H9 (cell line): Measurements from ENCODE around the gene GATA2. TPM values are rescaled to one million over a fixed set of nuclear protein-coding genes. Genes with fewer than 3 reads are reported as not detected.

Experiments
- DNase-seq: peaks from one replicate; pipeline ENCODE4 v3.0.0-alpha.2; 2017
- H2AFZ ChIP-seq: one replicate; pipeline ENCODE4 v1.6.1; 2013; ENCODE audit warnings: mild to moderate bottlenecking, low read length, control low read depth, moderate library complexity
- H2AK5ac ChIP-seq: 2 replicates; pipeline ENCODE4 v1.6.1; 2013; ENCODE audit warnings: low read length, control low read depth, mixed read lengths; ENCODE audit not compliant: insufficient read length
- H2BK120ac ChIP-seq: one replicate; pipeline ENCODE4 v1.6.1; 2013; ENCODE audit warnings: low read depth, mild to moderate bottlenecking, low read length, control low read depth, inconsistent platforms; ENCODE audit not compliant: poor library complexity, severe bottlenecking
- H2BK12ac ChIP-seq: 2 replicates; pipeline ENCODE4 v1.6.1; 2013; ENCODE audit warnings: low read length, control low read depth, mixed read lengths, low read depth; ENCODE audit not compliant: insufficient read length
- H2BK15ac ChIP-seq: 2 replicates; pipeline ENCODE4 v1.6.1; 2013; ENCODE audit warnings: low read depth, low read length, control low read depth
- H2BK20ac ChIP-seq: one replicate; pipeline ENCODE4 v1.6.1; 2013; ENCODE audit warnings: low read depth, mild to moderate bottlenecking, low read length, control low read depth, inconsistent platforms; ENCODE audit not compliant: poor library complexity, severe bottlenecking
- H2BK5ac ChIP-seq: 2 replicates; pipeline ENCODE4 v1.6.1; 2013; ENCODE audit warnings: low read length, control low read depth, mixed read lengths; ENCODE audit not compliant: insufficient read length
- H3K14ac ChIP-seq: 2 replicates; pipeline ENCODE4 v1.6.1; 2013; ENCODE audit warnings: low read length, control low read depth; ENCODE audit not compliant: insufficient read depth
- H3K18ac ChIP-seq: 2 replicates; pipeline ENCODE4 v1.6.1; 2013; ENCODE audit warnings: low read depth, mild to moderate bottlenecking, mixed read lengths, low read length, control low read depth; ENCODE audit not compliant: insufficient read length
- H3K23ac ChIP-seq: 2 replicates; pipeline ENCODE4 v1.6.1; 2013; ENCODE audit warnings: low read length, control low read depth, mixed read lengths, low read depth; ENCODE audit not compliant: insufficient read length
- H3K23me2 ChIP-seq: 2 replicates; pipeline ENCODE4 v1.6.1; 2013; ENCODE audit warnings: low read depth, mild to moderate bottlenecking, mixed read lengths, low read length, control low read depth; ENCODE audit not compliant: insufficient read length, poor library complexity, severe bottlenecking
- H3K27ac ChIP-seq: 2 replicates; pipeline ENCODE4 v1.5.1; 2013; ENCODE audit warnings: low read length, control low read depth, mixed read lengths, low read depth; ENCODE audit not compliant: insufficient read length
- H3K27me3 ChIP-seq: 2 replicates; pipeline ENCODE4 v1.6.1; 2013; ENCODE audit warnings: low read length, control low read depth, inconsistent platforms; ENCODE audit not compliant: insufficient read depth
- H3K4ac ChIP-seq: 2 replicates; pipeline ENCODE4 v1.6.1; 2013; ENCODE audit warnings: low read depth, mild to moderate bottlenecking, control low read depth, inconsistent platforms, low read length, moderate library complexity
- H3K4me1 ChIP-seq: 2 replicates; pipeline ENCODE4 v1.6.1; 2013; ENCODE audit warnings: low read length, control low read depth, inconsistent platforms; ENCODE audit not compliant: insufficient read depth
- H3K4me2 ChIP-seq: 2 replicates; pipeline ENCODE4 v1.6.1; 2013; ENCODE audit warnings: low read length, control low read depth, mixed read lengths; ENCODE audit not compliant: insufficient read length, insufficient read depth
- H3K56ac ChIP-seq: 2 replicates; pipeline ENCODE4 v1.6.1; 2013; ENCODE audit warnings: low read depth, mild to moderate bottlenecking, mixed read lengths, low read length, control low read depth; ENCODE audit not compliant: insufficient read length
- H3K79me1 ChIP-seq: 2 replicates; pipeline ENCODE4 v1.6.1; 2013; ENCODE audit warnings: low read depth, mild to moderate bottlenecking, moderate library complexity, low read length, control low read depth, inconsistent platforms; ENCODE audit not compliant: insufficient read depth, poor library complexity, severe bottlenecking
- H3K79me2 ChIP-seq: 2 replicates; pipeline ENCODE4 v1.6.1; 2013; ENCODE audit warnings: low read length, control low read depth, inconsistent platforms; ENCODE audit not compliant: insufficient read depth
- H3K9ac ChIP-seq: 2 replicates; pipeline ENCODE4 v1.6.1; 2013; ENCODE audit warnings: low read length, control low read depth, mixed read lengths; ENCODE audit not compliant: insufficient read length; ENCODE audit errors: extremely low read depth
- H3K9me3 ChIP-seq: one replicate; pipeline ENCODE4 v1.6.1; 2013; ENCODE audit warnings: low read depth, low read length, inconsistent platforms; ENCODE audit not compliant: control insufficient read depth
- H3T11ph ChIP-seq: one replicate; pipeline ENCODE4 v1.6.1; 2013; ENCODE audit warnings: mild to moderate bottlenecking, low read length, control low read depth, inconsistent platforms
- H4K20me1 ChIP-seq: one replicate; pipeline ENCODE4 v1.6.1; 2013; ENCODE audit not compliant: control insufficient read depth, insufficient read length, insufficient read depth
- H4K5ac ChIP-seq: 2 replicates; pipeline ENCODE4 v1.6.1; 2013; ENCODE audit warnings: low read depth, mild to moderate bottlenecking, mixed read lengths, low read length, control low read depth; ENCODE audit not compliant: insufficient read length
- H4K8ac ChIP-seq: replicated peaks from 2 replicates; pipeline ENCODE4 v1.6.1; 2013; ENCODE audit warnings: low read length, control low read depth, mixed read lengths, low read depth; ENCODE audit not compliant: insufficient read length
- H4K91ac ChIP-seq: 2 replicates; pipeline ENCODE4 v1.6.1; 2013; ENCODE audit warnings: low read depth, mild to moderate bottlenecking, moderate library complexity, mixed read lengths, low read length, control low read depth; ENCODE audit not compliant: insufficient read length
- H3K27ac Mint-ChIP-seq, 3 experiments: 2 replicates in 2 of 3; 3 replicates in 1 of 3; pipeline ENCODE4 v1.8.0; 2020 to 2021; ENCODE audit warnings: mixed read lengths in 3 of 3, mild to moderate bottlenecking in 1 of 3, moderate library complexity in 1 of 3
- H3K27me3 Mint-ChIP-seq: 2 replicates; pipeline ENCODE4 v1.8.0; 2021; ENCODE audit warnings: low read depth, mild to moderate bottlenecking, moderate library complexity, mixed read lengths
- H3K36me3 Mint-ChIP-seq, 3 experiments: 2 replicates in 2 of 3; 3 replicates in 1 of 3; pipeline ENCODE4 v1.8.0; 2020 to 2021; ENCODE audit warnings: low read depth in 3 of 3, mixed read lengths in 3 of 3; ENCODE audit not compliant: insufficient read depth in 1 of 3
- H3K4me1 Mint-ChIP-seq, 2 experiments: 2 replicates each; pipeline ENCODE4 v1.8.0; 2020; ENCODE audit warnings: mixed read lengths in 2 of 2
- H3K4me3 Mint-ChIP-seq, 2 experiments: 2 replicates in 1 of 2; 3 replicates in 1 of 2; pipeline ENCODE4 v1.8.0; 2020 to 2021; ENCODE audit warnings: mild to moderate bottlenecking in 2 of 2, mixed read lengths in 2 of 2, moderate library complexity in 1 of 2
- H3K9me3 Mint-ChIP-seq, 2 experiments: 2 replicates in 1 of 2; 3 replicates in 1 of 2; pipeline ENCODE4 v1.8.0; 2020; ENCODE audit warnings: mild to moderate bottlenecking in 2 of 2, mixed read lengths in 2 of 2, moderate library complexity in 1 of 2
- WGBS: extraction: QIAGEN DNeasy Blood & Tissue Kit; methylation state at CpG from one replicate; pipeline ENCODE4 v1.1.7; 2013; ENCODE audit warnings: missing lambda C conversion rate, low lambda C conversion rate, mixed read lengths; ENCODE audit not compliant: insufficient read length; ENCODE audit errors: extremely low coverage; 5-methylcytosine and 5-hydroxymethylcytosine counted together
- total RNA-seq: library from RNA; stranded (reverse); gene quantifications from 2 replicates; pipeline ENCODE4 v1.2.1, GENCODE V29; 2021
- TF ChIP-seq, protein P1 (sequence below): fragments of 200-600 bp; sonication (generic); conservative IDR thresholded peaks from 3 replicates; pipeline ENCODE4 v1.8.0; 2021; ENCODE audit warnings: antibody characterized with exemption, mild to moderate bottlenecking

The GATA2 gene
- total RNA-seq, 1 experiment from 2014 or later: 1.9 TPM

DNA sequence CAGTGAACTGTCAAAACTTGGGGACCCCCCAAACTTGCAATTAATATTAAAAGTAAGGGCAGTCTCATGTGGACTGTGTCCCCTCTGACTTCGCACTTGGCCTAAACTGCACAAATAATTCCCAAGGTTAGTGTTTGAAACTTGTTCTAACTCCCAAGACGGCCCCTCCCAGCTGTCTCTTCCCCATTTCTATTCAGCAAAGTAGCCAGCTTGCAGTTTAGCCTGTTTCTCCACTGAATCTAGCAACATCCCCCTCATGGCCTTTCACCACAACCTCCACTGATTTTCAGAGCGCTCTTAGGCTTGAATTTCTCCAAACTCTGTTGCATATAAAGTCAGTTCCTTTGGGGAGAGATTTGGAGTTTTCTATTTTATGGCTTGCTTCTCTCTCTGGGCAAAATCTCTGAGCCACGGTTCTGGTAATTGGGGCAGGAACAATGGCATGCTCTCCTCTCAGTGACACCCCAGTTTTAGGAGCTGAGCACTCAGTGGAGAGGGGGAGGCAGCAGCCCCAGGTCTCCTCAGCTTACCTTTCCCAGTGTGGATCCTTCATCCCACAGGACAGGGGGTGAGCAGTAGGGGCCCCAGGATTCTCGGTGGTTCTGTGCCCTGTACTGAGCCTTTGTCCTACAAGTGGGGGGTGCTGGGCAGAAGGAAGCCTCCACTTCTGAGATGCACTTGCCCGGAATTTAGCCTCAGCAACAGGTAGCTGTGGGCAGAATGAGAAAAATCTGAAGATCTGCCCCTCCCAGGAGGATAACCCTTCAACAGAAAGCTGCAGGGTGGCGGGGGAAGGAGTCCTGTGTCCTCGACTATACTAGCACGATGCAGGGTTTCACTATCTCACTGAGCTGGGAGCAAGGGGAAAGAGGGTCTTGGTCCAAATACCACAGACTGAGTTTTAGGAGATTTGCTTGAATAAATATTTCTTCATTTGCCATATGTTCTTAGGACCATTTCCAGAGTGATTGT lies 39.3 kb upstream of the GATA2 start:
- Histone ChIP-seq H3K27ac (no peak overlapping the region), H3K4ac (no peak overlapping the region), H4K5ac (no peak overlapping the region), H2AFZ (no peak overlapping the region), H2AK5ac (no peak overlapping the region), H4K8ac (no peak overlapping the region), H2BK15ac (no peak overlapping the region), H3K9me3 (no peaks in the 10 kb centered on the region), H2BK120ac (no peak overlapping the region), H3K23ac (no peak overlapping the region), H3K4me1 (no peaks in the 10 kb centered on the region), H3K4me2 (no peak overlapping the region), H3K23me2 (no peaks in the 10 kb centered on the region), H3K9ac (no peak overlapping the region), H3K27me3 (no peaks in the 10 kb centered on the region), H3K18ac (no peak overlapping the region), H3T11ph (no peak overlapping the region), H3K79me1 (no peaks in the 10 kb centered on the region), H3K14ac (no peak overlapping the region), H4K20me1 (no peaks in the 10 kb centered on the region), H2BK20ac (no peak overlapping the region), H4K91ac (no peak overlapping the region), H3K56ac (no peak overlapping the region), H2BK12ac (no peak overlapping the region), H2BK5ac (no peak overlapping the region), H3K79me2 (no peaks in the 10 kb centered on the region)
- Mint-ChIP-seq H3K4me1 (peaks cover 0 to 9% of the 10 kb centered on the region in 2 experiments; a peak in 2 of 4 replicates), H3K9me3 (no peaks in the 10 kb centered on the region), H3K36me3 (no peaks in the 10 kb centered on the region), H3K27me3 (peaks cover 57% of the 10 kb centered on the region), H3K27ac (no peak overlapping the region; a peak in 1 of 7 replicates), H3K4me3 (no peak overlapping the region)
- WGBS: no CpG with 5 or more reads among the region's 9 CpGs
- TF ChIP-seq, protein P1, sequence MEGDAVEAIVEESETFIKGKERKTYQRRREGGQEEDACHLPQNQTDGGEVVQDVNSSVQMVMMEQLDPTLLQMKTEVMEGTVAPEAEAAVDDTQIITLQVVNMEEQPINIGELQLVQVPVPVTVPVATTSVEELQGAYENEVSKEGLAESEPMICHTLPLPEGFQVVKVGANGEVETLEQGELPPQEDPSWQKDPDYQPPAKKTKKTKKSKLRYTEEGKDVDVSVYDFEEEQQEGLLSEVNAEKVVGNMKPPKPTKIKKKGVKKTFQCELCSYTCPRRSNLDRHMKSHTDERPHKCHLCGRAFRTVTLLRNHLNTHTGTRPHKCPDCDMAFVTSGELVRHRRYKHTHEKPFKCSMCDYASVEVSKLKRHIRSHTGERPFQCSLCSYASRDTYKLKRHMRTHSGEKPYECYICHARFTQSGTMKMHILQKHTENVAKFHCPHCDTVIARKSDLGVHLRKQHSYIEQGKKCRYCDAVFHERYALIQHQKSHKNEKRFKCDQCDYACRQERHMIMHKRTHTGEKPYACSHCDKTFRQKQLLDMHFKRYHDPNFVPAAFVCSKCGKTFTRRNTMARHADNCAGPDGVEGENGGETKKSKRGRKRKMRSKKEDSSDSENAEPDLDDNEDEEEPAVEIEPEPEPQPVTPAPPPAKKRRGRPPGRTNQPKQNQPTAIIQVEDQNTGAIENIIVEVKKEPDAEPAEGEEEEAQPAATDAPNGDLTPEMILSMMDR: no peak
- DNase-seq: no peak
